ENCODE results near the gene EEPD1.

EEPD1 gene

DNA sequence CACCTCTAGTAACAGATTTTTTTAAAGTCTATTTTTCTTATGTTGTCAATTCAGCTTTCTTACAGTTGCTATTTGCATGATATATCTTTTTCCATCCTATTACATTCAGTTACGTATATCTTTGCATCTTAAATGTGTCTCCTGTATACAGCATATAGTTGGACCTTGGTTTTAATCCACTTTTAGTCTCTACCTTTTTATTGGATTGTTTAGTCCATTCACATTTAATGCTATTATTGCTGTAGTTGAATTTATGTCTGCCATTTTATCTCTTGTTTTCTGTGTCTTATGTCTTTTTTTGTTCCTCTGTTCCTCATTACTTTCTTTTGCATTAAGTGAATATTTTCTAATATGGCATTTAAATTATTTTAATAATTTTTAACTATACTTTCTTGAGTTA, 100.6 kb downstream of the EEPD1 start:
- Histone ChIP-seq H3K36me3 (ENCODE audit: control insufficient read depth in 2 of 2, insufficient read depth in 1 of 2, low read length in 2 of 2) (no peaks in the 10 kb centered on the region), H3K27ac (ENCODE audit: extremely low read depth, low read depth, low read length) (no peak overlapping the region), H3K4me1 (ENCODE audit: control insufficient read depth, insufficient read depth, low read length) (no peaks in the 10 kb centered on the region), H3K4me3 (ENCODE audit: low read depth, low read length) (no peak overlapping the region), H3K9me3 (ENCODE audit: control insufficient read depth, insufficient read depth, low read depth, low read length) (no peaks in the 10 kb centered on the region)
- ChIA-PET CTCF (interaction anchor here (0.9 kb wide), 1 partner anchor 122 kb away, joined by 3 read pairs; no protein-coding TSS in a partner anchor), POLR2A (no interaction called here)
- no peak for TF ChIP-seq ZNF324 (tag by site-specific recombination; IDR thresholded peaks at IDR 0.05)
- TF ChIP-seq ZNF76 (tag by site-specific recombination; IDR thresholded peaks at IDR 0.05; ENCODE audit: borderline replicate concordance, low read depth) = no peak
- TF ChIP-seq, protein P1, sequence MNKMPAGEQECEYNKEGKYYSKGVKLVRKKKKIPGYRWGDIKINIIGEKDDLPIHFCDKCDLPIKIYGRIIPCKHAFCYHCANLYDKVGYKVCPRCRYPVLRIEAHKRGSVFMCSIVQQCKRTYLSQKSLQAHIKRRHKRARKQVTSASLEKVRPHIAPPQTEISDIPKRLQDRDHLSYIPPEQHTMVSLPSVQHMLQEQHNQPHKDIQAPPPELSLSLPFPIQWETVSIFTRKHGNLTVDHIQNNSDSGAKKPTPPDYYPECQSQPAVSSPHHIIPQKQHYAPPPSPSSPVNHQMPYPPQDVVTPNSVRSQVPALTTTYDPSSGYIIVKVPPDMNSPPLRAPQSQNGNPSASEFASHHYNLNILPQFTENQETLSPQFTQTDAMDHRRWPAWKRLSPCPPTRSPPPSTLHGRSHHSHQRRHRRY (tag by site-specific recombination; IDR thresholded peaks at IDR 0.05) = no peak
- no peak for TF ChIP-seq ZNF211 (tag by site-specific recombination; IDR thresholded peaks at IDR 0.05; ENCODE audit: low read depth)
- TF ChIP-seq ZNF366 (tag by site-specific recombination; conservative IDR thresholded peaks at IDR 0.05) = no peak
- no peak for TF ChIP-seq ZNF558 (tag by site-specific recombination; IDR thresholded peaks at IDR 0.05)
- no peak for TF ChIP-seq REPIN1 (tag by site-specific recombination; IDR thresholded peaks at IDR 0.05; ENCODE audit: low read depth)
- no peak for TF ChIP-seq ZNF548 (tag by site-specific recombination; IDR thresholded peaks at IDR 0.05)
- TF ChIP-seq, protein P2, sequence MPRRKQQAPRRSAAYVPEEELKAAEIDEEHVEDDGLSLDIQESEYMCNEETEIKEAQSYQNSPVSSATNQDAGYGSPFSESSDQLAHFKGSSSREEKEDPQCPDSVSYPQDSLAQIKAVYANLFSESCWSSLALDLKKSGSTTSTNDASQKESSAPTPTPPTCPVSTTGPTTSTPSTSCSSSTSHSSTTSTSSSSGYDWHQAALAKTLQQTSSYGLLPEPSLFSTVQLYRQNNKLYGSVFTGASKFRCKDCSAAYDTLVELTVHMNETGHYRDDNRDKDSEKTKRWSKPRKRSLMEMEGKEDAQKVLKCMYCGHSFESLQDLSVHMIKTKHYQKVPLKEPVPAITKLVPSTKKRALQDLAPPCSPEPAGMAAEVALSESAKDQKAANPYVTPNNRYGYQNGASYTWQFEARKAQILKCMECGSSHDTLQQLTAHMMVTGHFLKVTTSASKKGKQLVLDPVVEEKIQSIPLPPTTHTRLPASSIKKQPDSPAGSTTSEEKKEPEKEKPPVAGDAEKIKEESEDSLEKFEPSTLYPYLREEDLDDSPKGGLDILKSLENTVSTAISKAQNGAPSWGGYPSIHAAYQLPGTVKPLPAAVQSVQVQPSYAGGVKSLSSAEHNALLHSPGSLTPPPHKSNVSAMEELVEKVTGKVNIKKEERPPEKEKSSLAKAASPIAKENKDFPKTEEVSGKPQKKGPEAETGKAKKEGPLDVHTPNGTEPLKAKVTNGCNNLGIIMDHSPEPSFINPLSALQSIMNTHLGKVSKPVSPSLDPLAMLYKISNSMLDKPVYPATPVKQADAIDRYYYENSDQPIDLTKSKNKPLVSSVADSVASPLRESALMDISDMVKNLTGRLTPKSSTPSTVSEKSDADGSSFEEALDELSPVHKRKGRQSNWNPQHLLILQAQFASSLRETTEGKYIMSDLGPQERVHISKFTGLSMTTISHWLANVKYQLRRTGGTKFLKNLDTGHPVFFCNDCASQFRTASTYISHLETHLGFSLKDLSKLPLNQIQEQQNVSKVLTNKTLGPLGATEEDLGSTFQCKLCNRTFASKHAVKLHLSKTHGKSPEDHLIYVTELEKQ (tag by site-specific recombination; IDR thresholded peaks at IDR 0.05; ENCODE audit: borderline replicate concordance) = no peak
- TF ChIP-seq IKZF3 (tag by site-specific recombination; IDR thresholded peaks at IDR 0.05) = no peak
- TF ChIP-seq, protein P3, sequence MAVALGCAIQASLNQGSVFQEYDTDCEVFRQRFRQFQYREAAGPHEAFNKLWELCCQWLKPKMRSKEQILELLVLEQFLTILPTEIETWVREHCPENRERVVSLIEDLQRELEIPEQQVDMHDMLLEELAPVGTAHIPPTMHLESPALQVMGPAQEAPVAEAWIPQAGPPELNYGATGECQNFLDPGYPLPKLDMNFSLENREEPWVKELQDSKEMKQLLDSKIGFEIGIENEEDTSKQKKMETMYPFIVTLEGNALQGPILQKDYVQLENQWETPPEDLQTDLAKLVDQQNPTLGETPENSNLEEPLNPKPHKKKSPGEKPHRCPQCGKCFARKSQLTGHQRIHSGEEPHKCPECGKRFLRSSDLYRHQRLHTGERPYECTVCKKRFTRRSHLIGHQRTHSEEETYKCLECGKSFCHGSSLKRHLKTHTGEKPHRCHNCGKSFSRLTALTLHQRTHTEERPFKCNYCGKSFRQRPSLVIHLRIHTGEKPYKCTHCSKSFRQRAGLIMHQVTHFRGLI (tag by site-specific recombination; IDR thresholded peaks at IDR 0.05) = no peak
- TF ChIP-seq, protein P4, sequence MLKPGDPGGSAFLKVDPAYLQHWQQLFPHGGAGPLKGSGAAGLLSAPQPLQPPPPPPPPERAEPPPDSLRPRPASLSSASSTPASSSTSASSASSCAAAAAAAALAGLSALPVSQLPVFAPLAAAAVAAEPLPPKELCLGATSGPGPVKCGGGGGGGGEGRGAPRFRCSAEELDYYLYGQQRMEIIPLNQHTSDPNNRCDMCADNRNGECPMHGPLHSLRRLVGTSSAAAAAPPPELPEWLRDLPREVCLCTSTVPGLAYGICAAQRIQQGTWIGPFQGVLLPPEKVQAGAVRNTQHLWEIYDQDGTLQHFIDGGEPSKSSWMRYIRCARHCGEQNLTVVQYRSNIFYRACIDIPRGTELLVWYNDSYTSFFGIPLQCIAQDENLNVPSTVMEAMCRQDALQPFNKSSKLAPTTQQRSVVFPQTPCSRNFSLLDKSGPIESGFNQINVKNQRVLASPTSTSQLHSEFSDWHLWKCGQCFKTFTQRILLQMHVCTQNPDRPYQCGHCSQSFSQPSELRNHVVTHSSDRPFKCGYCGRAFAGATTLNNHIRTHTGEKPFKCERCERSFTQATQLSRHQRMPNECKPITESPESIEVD (tag by site-specific recombination; IDR thresholded peaks at IDR 0.05) = no peak
- no peak for TF ChIP-seq ZNF121 (tag by site-specific recombination; IDR thresholded peaks at IDR 0.05)
- no peak for TF ChIP-seq ZNF114 (tag by site-specific recombination; IDR thresholded peaks at IDR 0.05)
- TF ChIP-seq, protein P5, sequence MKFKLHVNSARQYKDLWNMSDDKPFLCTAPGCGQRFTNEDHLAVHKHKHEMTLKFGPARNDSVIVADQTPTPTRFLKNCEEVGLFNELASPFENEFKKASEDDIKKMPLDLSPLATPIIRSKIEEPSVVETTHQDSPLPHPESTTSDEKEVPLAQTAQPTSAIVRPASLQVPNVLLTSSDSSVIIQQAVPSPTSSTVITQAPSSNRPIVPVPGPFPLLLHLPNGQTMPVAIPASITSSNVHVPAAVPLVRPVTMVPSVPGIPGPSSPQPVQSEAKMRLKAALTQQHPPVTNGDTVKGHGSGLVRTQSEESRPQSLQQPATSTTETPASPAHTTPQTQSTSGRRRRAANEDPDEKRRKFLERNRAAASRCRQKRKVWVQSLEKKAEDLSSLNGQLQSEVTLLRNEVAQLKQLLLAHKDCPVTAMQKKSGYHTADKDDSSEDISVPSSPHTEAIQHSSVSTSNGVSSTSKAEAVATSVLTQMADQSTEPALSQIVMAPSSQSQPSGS (tag by site-specific recombination; IDR thresholded peaks at IDR 0.05; ENCODE audit: low read depth) = no peak
- TF ChIP-seq ZBTB21 (tag by site-specific recombination; IDR thresholded peaks at IDR 0.05) = no peak
- TF ChIP-seq HOXA7 (CRISPR knock-in tag; IDR thresholded peaks at IDR 0.05; ENCODE audit: borderline replicate concordance) = no peak
- TF ChIP-seq ZNF621 (tag by site-specific recombination; IDR thresholded peaks at IDR 0.05) = no peak
